ENCODE data around the gene GNRH2.

GNRH2 gene

DNA sequence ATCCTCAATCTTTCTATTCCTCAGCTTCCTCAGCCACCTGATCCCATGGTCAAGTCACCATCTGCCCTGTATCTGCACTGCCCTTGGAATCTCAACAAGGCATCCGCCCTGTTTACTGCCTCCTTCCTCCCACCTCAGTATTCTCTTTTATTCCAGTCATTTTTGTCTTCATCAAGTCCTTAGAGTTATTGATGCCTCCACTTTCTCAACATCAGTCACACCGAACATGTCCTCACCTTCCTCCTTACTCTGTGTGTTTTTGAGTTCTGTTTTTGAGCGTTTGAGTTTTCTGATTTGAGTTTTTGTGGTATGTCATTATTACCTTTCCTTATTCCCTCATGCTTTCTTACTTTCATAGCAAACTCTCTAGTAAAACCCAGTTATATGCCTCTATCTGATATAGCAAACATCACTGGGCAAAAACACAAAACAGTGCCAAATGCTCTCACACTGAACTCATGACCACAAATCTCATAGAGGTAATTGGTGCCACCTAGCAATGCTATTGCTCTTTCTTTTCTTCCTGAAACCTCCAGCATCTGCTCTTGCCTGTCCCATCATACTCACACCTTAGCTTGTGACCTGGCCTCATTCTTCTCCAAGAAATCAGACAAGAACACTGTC lies 11.8 kb upstream of the GNRH2 start:
- H3K4me1 Mint-ChIP-seq = no peaks in the 10 kb centered on the region
- H3K36me3 Mint-ChIP-seq = peaks cover 46% of the 10 kb centered on the region
- H3K4me3 Mint-ChIP-seq = no peak overlapping the region
- no peak for ATAC-seq
- H3K27me3 Mint-ChIP-seq = no peaks in the 10 kb centered on the region
- H3K27ac Mint-ChIP-seq = no peak overlapping the region
- H3K9me3 Mint-ChIP-seq = no peaks in the 10 kb centered on the region

DNA sequence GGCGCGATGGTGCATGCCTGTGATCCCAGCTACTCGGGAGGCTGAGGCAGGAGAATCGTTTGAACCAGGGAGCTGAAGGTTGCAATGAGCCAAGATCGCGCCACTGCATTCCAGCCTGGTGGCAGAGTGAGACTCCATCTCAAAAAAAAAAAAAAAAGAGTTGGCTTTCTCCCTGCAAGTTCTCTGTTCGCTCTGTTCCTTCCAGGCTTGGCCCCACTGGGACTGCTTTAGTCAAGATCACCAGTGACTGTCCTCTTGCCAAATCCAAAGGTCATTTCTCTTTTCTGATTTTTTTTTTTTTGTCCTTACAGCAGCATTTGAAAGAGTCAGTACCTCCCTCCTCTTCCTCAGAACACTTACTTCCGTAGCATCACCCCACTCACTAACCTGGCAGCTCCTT lies 10.8 kb upstream of the GNRH2 start:
- Mint-ChIP-seq H3K9me3 (no peaks in the 10 kb centered on the region), H3K27ac (no peak overlapping the region)

DNA sequence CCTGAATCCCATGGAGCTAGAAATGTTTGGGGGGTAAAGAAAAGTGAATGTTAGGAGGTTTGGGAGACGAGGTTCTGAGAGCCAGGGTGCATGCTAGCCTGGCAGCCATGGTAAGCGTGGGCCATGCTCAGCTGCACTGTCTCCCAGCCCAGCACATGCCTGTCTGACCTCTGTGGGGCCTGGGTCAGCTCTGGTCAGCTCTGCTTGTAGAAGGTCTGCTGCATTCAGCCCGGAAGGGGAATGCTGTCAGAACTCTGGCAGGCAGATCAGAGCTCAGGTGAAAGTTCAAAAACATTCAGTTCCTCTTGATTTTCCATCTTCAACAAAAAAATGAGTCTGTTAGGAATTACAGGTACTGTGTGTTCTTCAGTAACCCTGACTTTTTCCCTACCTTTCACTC lies 5.8 kb upstream of the GNRH2 start:
- Mint-ChIP-seq H3K9me3 (no peaks in the 10 kb centered on the region), H3K27me3 (no peaks in the 10 kb centered on the region), H3K4me1 (no peaks in the 10 kb centered on the region), H3K4me3 (no peak overlapping the region), H3K27ac (no peak overlapping the region), H3K36me3 (peaks cover 44% of the 10 kb centered on the region)
- ATAC-seq = no peak

More for the DNA sequence above, 10.8 kb upstream of the GNRH2 start:
- H3K4me1 Mint-ChIP-seq = no peaks in the 10 kb centered on the region
- H3K27me3 Mint-ChIP-seq = no peaks in the 10 kb centered on the region
- peaks cover 37% of the 10 kb centered on the region for H3K36me3 Mint-ChIP-seq
- no peak for ATAC-seq
- H3K4me3 Mint-ChIP-seq = no peak overlapping the region

DNA sequence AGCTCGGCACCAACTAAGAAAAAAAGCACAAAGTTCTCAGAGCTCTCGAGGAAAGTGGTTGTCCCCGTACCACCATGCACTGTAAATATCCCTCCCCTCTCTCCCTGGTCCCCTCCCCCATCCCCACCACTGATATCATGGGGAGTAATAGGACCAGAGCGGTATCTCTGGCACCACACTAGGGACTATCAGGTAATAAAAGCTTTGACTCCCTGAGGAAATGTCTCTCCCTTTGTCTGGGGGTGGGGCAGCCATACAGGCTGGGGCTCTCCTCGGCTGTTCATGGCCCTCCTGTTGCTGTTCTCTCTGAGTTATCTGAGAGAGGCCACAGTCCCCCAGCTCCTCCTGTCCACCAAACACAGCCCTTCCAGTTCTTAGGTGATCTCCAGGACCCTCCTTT lies 5.0 kb upstream of the GNRH2 start:
- H3K36me3 Mint-ChIP-seq = peaks cover 44% of the 10 kb centered on the region
- no peak overlapping the region for H3K27ac Mint-ChIP-seq
- H3K9me3 Mint-ChIP-seq = no peaks in the 10 kb centered on the region
- no peaks in the 10 kb centered on the region for H3K4me1 Mint-ChIP-seq
- no peaks in the 10 kb centered on the region for H3K27me3 Mint-ChIP-seq
- no peak for ATAC-seq
- H3K4me3 Mint-ChIP-seq = no peak overlapping the region

DNA sequence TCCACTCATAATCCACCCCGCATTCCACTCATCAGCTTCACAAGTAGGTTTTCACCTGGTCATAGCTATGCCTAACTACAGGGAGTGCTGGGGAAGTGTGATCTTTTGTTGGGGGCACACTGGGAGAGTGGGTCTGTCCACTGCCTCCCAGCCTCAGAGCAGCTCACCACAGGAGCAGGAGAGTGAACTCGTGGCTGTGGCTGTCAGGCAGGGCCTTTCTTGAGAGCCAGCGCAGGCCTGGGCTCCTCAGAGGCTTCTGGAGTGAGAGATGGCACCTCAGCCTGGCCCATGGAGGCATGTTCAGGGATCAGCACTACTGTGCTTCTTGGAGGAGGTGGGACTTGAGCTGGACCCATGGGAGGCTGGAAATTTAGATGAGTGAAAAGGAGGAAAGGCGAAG lies 4.0 kb upstream of the GNRH2 start:
- no peaks in the 10 kb centered on the region for H3K9me3 Mint-ChIP-seq
- H3K4me1 Mint-ChIP-seq = no peaks in the 10 kb centered on the region
- H3K27me3 Mint-ChIP-seq = no peaks in the 10 kb centered on the region
- peaks cover 44% of the 10 kb centered on the region for H3K36me3 Mint-ChIP-seq
- no peak for ATAC-seq
- H3K4me3 Mint-ChIP-seq = no peak overlapping the region
- H3K27ac Mint-ChIP-seq = no peak overlapping the region

DNA sequence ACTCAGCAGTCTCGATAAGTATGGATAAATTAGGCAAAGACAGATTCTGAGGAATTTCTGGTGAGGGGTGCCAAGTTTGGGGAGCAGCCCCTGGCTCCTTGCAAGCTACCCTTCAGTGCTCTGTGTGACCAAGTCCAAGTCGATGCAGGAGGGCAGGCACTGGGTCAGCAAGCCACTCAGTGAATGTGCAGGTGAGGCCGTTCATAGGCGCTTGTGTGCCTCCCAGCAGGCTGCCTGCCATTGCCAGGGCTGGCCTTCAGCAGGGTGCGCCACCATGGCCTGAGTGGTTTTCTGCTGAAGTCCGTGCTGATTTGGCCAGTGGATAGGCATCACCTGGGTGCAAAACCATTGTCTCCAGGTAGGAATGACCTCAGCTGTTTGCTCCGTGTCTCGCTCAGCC lies 3.3 kb upstream of the GNRH2 start:
- Mint-ChIP-seq H3K4me1 (peaks cover 3% of the 10 kb centered on the region), H3K27me3 (no peaks in the 10 kb centered on the region), H3K36me3 (peaks cover 39% of the 10 kb centered on the region), H3K27ac (no peak overlapping the region), H3K9me3 (no peaks in the 10 kb centered on the region), H3K4me3 (no peak overlapping the region)
- ATAC-seq = no peak

DNA sequence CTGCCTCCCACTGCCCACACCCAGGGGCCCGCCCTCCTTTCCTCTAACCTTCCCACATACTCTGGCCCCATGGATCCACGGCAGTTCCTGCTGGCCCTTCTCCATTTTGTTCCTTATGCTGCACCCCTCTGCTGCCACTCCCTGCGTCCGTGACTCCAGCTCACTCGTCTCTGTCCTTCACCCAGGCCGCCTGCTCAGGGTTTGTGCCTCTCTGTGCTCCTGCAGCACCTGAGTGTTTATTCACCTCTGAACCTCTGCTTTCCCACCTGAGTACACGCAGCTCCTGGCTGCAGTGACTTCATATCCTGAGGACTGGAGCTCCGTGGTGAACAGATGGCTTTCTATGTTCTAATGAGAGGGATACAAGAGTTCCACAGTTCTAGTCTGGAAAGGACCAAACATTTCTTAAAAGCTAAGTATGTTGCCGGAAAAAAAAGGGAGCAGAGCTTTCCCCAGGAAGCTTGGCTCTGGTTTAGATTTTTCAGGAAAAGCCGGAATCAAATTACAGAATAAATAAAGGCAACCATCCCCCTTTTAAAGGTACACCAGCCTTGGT lies 1.5 kb upstream of the GNRH2 start:
- no peaks in the 10 kb centered on the region for H3K27me3 Mint-ChIP-seq
- H3K9me3 Mint-ChIP-seq = no peaks in the 10 kb centered on the region
- ATAC-seq = no peak
- peaks cover 28% of the 10 kb centered on the region for H3K36me3 Mint-ChIP-seq
- no peak overlapping the region for H3K4me3 Mint-ChIP-seq
- no peak overlapping the region for H3K27ac Mint-ChIP-seq
- peaks cover 17% of the 10 kb centered on the region for H3K4me1 Mint-ChIP-seq

DNA sequence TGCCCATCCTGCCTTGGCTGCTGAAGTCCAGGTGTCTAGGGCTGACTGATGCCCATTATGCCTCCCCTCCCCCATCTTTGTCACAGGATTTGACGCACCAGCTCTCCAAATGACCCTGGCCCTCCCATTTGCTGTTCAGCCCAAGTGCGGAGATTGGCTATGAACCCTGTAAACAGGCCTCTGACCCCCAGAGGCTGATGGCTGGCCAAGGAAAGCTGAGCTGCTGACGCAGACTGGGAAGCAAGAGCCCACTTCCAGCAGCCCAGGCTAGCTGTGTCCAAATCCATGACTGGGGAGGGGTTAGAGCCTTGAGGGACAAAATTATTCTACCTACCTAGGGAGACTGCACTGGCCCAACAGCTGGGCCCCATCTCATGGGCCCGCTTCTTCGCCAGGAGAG lies 797 bp upstream of the GNRH2 start:
- Mint-ChIP-seq H3K9me3 (no peaks in the 10 kb centered on the region), H3K4me1 (peaks cover 24% of the 10 kb centered on the region), H3K27ac (no peak overlapping the region), H3K36me3 (peaks cover 29% of the 10 kb centered on the region), H3K4me3 (no peak overlapping the region), H3K27me3 (no peaks in the 10 kb centered on the region)
- no peak for ATAC-seq

DNA sequence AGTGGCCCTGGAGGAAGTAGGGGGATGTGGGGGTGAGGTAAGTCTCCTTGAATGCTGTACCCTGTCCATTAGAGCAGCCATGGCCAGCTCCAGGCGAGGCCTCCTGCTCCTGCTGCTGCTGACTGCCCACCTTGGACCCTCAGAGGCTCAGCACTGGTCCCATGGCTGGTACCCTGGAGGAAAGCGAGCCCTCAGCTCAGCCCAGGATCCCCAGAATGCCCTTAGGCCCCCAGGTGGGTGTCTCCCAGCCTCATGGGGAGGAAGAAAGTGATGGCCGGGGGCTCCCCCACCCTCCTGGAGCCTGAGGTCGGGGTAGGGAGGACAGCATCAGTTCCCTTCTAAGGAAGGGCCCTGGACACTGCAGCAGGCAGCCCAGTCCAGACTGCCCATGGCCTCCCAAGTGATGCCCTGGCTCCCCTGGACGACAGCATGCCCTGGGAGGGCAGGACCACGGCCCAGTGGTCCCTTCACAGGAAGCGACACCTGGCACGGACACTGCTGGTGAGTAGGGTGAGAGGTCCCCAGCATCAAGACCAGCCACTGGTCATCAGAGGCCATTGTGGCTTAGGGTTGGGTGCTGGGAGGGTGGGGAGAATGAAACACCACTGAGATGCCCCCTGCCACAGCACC lies 1.0 kb downstream of the GNRH2 start:
- Mint-ChIP-seq H3K4me1 (peaks cover 24% of the 10 kb centered on the region), H3K27me3 (no peaks in the 10 kb centered on the region), H3K27ac (peak overlapping the region; percentile 85), H3K36me3 (peaks cover 31% of the 10 kb centered on the region), H3K4me3 (peak overlapping the region; percentile 46), H3K9me3 (no peaks in the 10 kb centered on the region)
- ATAC-seq = no peak

DNA sequence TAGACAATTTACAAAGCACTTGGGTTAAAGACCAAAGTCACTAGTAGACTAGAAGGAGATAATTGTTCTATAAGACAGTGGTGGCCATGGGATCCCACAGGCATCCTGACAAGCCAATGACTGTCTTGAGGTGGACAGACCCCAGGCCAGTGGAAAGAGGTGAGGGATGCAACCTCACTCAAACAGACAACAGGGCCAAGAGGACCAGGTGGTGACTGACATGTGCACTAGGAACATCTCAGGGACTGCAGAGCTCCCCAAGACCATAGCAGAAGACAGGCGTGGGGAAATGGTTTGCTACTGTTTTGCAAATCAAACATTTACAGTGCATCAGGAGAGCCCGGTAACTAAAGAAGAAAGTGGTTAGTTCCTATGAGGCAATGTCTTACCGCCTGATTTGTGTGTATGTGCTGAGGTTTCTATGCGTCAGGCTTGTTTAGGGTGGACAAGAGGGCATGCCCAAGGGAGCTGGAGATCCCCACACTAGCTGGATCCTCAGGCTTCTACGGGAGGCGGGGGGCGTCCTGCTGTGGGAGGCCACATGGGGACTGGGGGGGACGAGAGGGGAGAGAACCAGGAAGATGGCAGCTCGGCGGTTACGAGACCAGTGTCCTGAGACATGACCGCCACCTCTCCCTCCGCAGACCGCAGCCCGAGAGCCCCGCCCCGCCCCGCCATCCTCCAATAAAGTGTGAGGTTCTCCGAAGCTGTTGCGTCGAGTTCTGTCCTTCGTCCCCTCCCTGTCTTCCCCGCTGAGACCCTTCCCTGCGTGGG lies 1.8 kb downstream of the GNRH2 start:
- H3K4me1 Mint-ChIP-seq = peaks cover 24% of the 10 kb centered on the region
- no peaks in the 10 kb centered on the region for H3K9me3 Mint-ChIP-seq
- H3K4me3 Mint-ChIP-seq = peak overlapping the region; percentile 92
- H3K36me3 Mint-ChIP-seq = peaks cover 34% of the 10 kb centered on the region
- peak overlapping the region; percentile 85 for H3K27ac Mint-ChIP-seq
- peak; percentile 82 for ATAC-seq
- no peaks in the 10 kb centered on the region for H3K27me3 Mint-ChIP-seq

DNA sequence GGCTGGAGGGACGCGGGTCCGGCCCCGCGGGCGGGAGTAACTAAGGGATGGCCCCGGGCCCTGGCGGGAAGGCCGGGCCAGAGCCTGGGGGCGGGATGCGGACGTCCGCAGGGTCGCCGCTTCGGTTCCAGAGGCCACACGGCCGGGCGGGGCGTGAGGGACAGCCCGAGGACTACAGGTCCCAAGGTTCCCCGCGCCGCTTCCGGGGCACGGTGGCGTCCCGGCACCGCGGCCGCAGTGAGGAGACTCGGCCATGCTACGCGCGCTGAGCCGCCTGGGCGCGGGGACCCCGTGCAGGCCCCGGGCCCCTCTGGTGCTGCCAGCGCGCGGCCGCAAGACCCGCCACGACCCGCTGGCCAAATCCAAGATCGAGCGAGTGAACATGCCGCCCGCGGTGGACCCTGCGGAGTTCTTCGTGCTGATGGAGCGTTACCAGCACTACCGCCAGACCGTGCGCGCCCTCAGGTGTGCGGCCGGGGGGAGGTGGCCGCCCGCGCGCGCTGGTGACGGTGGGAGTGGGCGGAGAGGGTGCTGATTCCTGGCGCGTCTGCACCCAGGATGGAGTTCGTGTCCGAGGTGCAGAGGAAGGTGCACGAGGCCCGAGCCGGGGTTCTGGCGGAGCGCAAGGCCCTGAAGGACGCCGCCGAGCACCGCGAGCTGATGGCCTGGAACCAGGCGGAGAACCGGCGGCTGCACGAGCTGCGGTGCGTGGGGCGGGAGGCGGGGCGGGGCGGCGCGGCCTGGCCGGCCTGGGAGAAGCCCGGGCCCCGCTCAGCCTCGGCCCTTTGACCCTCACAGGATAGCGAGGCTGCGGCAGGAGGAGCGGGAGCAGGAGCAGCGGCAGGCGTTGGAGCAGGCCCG lies 2.6 kb downstream of the GNRH2 start, which contains the start of gene MRPS26:
MRPS26 (plus strand) TSS at position 237 of the 861 bp plus-strand sequence; CDS start at position 254, 17 bp downstream.
- ATAC-seq = peak; percentile 97
- Mint-ChIP-seq H3K4me3 (peak within 1 kb of the TSS; percentile 92), H3K36me3 (peaks cover 31% of the 10 kb centered on the region), H3K27me3 (no peaks in the 10 kb centered on the region), H3K4me1 (peaks cover 24% of the 10 kb centered on the region), H3K9me3 (no peaks in the 10 kb centered on the region), H3K27ac (peak within 1 kb of the TSS; percentile 85)

DNA sequence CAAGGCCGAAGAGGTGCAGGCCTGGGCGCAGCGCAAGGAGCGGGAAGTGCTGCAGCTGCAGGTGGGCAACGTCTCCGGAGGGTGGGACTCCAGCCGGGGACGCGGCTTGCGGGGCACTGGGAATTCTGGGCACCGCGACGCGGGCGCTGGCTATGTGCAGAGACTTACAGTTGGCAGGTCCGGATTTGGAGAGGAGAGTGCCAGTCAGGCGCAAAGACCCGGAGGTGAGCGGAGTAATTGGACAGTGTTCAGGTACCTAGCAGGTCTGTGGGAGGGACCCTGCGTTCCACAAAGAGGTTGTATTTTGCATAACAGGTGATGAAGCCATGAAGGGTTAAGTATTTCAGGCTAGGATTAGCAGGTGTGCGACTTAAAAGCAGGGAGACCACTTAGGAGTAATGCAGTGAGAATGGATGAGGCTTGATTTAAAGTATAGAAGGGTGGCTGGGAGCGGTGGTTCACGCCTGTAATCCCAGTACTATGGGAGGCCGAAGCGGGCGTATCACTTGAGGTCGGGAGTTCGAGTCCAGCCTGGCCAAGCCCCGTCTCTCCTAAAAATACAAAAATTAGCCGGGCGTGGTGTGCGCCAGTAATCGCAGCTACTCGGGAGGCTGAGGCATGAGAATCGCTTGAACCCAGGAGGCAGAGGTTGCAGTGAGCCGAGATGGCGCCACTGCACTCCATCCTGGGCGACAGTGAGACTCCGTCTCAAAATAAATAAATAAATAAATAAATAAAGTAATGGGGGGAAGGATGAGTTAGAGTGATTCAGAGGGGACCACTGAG lies 3.4 kb downstream of the GNRH2 start:
- Mint-ChIP-seq H3K27ac (peak overlapping the region; percentile 85), H3K36me3 (peaks cover 29% of the 10 kb centered on the region), H3K9me3 (no peaks in the 10 kb centered on the region), H3K27me3 (no peaks in the 10 kb centered on the region), H3K4me1 (peaks cover 24% of the 10 kb centered on the region), H3K4me3 (peak overlapping the region; percentile 92)
- no peak for ATAC-seq

DNA sequence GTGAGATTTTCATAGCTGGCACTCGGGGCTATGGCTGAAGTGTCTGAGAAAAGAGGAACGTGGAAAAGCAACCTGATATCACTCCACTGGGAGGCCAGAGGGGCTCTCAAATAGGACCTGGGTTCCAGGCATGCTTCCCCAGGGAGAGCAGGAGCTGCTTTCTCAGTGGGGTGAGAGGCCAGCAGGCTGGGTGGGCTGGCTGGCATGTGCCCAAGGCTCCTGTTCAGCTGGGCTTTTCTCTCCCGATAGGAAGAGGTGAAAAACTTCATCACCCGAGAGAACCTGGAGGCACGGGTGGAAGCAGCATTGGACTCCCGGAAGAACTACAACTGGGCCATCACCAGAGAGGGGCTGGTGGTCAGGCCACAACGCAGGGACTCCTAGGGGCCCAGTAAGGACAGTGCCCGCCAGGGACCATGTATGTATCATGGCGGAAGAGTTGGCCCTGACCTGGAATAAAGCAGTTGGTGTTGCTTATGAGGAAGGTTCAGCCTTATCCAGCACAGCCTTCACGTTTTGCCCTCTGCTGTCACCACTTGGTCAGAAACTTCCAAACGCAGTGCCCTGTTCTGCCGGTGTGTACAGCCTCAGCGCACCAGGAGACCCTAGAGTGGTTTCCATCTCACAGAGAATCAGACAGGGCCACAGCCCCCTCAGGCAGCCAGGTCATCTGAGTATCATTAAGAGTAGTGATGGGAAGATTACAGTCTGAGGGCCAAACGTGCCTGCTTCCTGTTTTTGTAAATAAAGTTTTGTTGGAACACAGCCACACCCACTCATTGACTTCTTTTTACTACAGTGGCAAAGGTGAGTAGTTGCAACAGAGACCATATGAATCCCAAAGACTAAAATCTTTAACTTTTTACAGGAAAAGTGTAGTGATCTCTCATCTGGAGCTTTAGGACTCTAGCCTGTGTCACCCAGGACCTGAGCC lies 4.3 kb downstream of the GNRH2 start:
- Mint-ChIP-seq H3K27ac (peak overlapping the region; percentile 85), H3K36me3 (peaks cover 26% of the 10 kb centered on the region), H3K4me1 (peaks cover 24% of the 10 kb centered on the region), H3K27me3 (no peaks in the 10 kb centered on the region), H3K9me3 (no peaks in the 10 kb centered on the region), H3K4me3 (no peak overlapping the region)
- no peak for ATAC-seq

Measured in stimulated activated memory B cell treated with anti-CD40 and anti-IgM and Interleukin-4, amounts not matched to agents 10 μg/mL and 1 μg/mL and 100 μg/mL, for 72 hours (primary cell).